Sigmoid colon (tissue), 4 donors: ENCODE results near the gene MXD4.
"Not testable (repeated sequence)": the region's sequence is repeated elsewhere in the genome, so short reads cannot be mapped to it uniquely, and the experiment has no call there.

Experiments
- CTCF ChIP-seq, 4 experiments: fragments of 450-650 bp in 3 of 4; fragments of 200-600 bp in 1 of 4; IDR thresholded peaks; one replicate each; pipeline ENCODE4 v1.5.1; 2016 to 2019; ENCODE audit warnings: antibody characterized with exemption in 4 of 4, mild to moderate bottlenecking in 3 of 4, moderate library complexity in 2 of 4
- POLR2AphosphoS5 ChIP-seq, 4 donors: sonication (generic); formaldehyde crosslinking; IDR thresholded peaks; one replicate each; pipeline ENCODE4 v1.6.1; 2017; ENCODE audit warnings: antibody characterized with exemption in 4 of 4

GRCh38 chr4:2275044-2275397, 13.1 kb upstream of the MXD4 start:
- not testable (repeated sequence) for TF ChIP-seq CTCF, POLR2AphosphoS5 (IDR thresholded peaks at IDR 0.05)
